ENCODE data around the gene PIP4K2C. TPM values are rescaled to one million over a fixed set of nuclear protein-coding genes. Genes with fewer than 3 reads are reported as not detected.

The PIP4K2C gene
- total RNA-seq, 1 experiment from 2014 or later, result 48.7 TPM

DNA sequence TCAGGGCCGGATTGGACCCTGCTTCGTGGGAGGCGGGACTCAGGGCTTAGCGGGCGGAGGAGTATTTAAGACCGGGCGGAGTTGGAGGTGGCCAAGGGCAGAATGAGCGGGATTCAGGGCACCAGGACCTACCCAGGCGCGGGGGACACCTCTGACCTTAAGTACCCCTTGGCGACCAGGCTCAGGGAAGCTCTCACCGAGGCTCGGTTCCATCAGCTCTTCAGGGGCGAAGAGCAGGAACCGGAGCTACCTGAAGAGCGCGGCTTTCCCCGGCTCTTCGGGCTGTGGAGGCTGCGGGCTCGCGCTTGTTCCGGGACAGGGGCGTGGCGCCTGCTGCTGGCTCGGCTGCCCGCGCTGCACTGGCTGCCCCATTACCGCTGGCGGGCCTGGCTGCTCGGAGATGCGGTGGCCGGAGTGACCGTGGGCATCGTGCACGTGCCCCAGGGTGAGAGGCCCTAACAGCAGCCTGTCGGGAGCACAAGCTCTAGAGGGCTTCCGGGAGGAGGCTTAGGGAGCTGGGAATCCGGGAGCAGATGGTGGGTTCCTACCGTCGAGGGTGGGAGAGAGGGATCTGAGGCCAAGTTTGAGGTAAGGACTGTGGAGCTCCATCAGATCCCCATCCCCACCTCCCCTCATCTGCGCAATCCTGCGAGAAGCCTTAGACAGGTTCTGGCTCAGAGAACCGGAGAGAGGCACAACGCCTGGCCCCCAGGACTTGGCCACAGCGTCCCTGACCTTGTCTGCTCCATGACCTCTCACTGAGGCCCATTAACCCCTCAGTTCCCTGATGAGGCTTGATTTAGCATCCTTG, 28.6 kb downstream of the PIP4K2C start:
- no peak overlapping the region for H3K4me2 ChIP-seq
- H3K9me3 ChIP-seq (ENCODE audit: insufficient read depth, low read depth), result no peaks in the 10 kb centered on the region
- H3K9me2 ChIP-seq (ENCODE audit: insufficient read depth), result no peaks in the 10 kb centered on the region
- H3K27me3 ChIP-seq (ENCODE audit: insufficient read depth, low read depth), result peaks cover 95% of the 10 kb centered on the region
- no peak overlapping the region for H3K4me3 ChIP-seq
- no peaks in the 10 kb centered on the region for H4K20me1 ChIP-seq (ENCODE audit: insufficient read depth)
- no TSS peak for BruUV-seq (replicated peaks)
- H3K27ac ChIP-seq, result no peak overlapping the region
- POLR2A ChIA-PET (ENCODE audit: unreplicated experiment), result interaction anchor here (0.6 kb wide), 1 partner anchor 101 kb away, joined by 3 read pairs; no protein-coding TSS in a partner anchor
- CTCF ChIA-PET, result no interaction called here
- no peak for DNase-seq
- H3K36me3 ChIP-seq (ENCODE audit: low read depth), result no peaks in the 10 kb centered on the region
- no peaks in the 10 kb centered on the region for H3F3A ChIP-seq (ENCODE audit: insufficient read depth, low read depth)
- TF ChIP-seq, protein P1, sequence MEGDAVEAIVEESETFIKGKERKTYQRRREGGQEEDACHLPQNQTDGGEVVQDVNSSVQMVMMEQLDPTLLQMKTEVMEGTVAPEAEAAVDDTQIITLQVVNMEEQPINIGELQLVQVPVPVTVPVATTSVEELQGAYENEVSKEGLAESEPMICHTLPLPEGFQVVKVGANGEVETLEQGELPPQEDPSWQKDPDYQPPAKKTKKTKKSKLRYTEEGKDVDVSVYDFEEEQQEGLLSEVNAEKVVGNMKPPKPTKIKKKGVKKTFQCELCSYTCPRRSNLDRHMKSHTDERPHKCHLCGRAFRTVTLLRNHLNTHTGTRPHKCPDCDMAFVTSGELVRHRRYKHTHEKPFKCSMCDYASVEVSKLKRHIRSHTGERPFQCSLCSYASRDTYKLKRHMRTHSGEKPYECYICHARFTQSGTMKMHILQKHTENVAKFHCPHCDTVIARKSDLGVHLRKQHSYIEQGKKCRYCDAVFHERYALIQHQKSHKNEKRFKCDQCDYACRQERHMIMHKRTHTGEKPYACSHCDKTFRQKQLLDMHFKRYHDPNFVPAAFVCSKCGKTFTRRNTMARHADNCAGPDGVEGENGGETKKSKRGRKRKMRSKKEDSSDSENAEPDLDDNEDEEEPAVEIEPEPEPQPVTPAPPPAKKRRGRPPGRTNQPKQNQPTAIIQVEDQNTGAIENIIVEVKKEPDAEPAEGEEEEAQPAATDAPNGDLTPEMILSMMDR (conservative IDR thresholded peaks at IDR 0.05), result no peak
- no peak for TF ChIP-seq EZH2 (IDR thresholded peaks at IDR 0.05; ENCODE audit: low read depth)
- H2AFZ ChIP-seq, result no peak overlapping the region
- H3K79me2 ChIP-seq (ENCODE audit: low read depth), result no peaks in the 10 kb centered on the region
- no peaks in the 10 kb centered on the region for H3K4me1 ChIP-seq (replicated peaks; ENCODE audit: insufficient read depth)
- intact Hi-C loops (cut with micrococcal nuclease; ENCODE audit: unreplicated experiment), result no loop called here

DNA sequence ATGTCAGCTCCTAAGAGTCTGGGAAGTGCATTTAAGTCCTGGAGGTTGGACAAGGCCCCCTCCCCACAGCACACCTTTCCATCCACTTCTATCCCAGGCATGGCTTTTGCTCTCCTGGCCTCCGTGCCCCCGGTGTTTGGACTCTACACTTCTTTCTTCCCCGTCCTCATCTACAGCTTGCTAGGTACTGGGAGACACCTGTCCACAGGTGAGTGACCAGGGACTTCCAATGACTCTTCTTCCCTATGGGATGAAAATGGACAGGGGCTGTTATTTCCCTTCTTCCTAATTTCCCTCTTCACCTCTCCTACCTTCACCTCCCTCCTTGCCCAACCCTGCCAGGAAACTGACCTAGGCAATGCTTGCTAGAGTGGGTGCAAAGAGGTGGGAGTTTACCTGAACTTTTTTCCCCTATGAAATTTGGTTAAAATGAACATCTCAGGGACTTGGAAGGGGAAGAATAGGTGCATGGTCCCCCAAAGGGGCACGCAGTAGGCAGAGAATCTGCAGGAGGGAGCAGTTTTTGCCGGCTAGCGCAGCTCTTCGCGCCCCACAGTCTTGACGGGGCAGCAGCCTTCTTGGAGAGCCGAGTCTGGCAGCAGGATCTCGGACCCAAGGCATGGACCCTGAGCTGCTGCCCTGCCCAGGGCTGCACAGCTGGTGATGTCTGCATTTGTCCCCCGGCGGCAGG, 29.4 kb downstream of the PIP4K2C start:
- Histone ChIP-seq H3K36me3 (ENCODE audit: low read depth) (no peaks in the 10 kb centered on the region), H4K20me1 (ENCODE audit: insufficient read depth) (no peaks in the 10 kb centered on the region), H2AFZ (no peak overlapping the region), H3K9me2 (ENCODE audit: insufficient read depth) (no peaks in the 10 kb centered on the region), H3F3A (ENCODE audit: insufficient read depth, low read depth) (no peaks in the 10 kb centered on the region), H3K4me3 (no peak overlapping the region), H3K4me1 (replicated peaks; ENCODE audit: insufficient read depth) (no peaks in the 10 kb centered on the region), H3K27ac (no peak overlapping the region), H3K9me3 (ENCODE audit: insufficient read depth, low read depth) (no peaks in the 10 kb centered on the region), H3K4me2 (no peak overlapping the region), H3K27me3 (ENCODE audit: insufficient read depth, low read depth) (peaks cover 88% of the 10 kb centered on the region), H3K79me2 (ENCODE audit: low read depth) (no peaks in the 10 kb centered on the region)
- CTCF ChIA-PET, result interaction anchor here (0.6 kb wide), 1 partner anchor 45 kb away, joined by 3 read pairs; no protein-coding TSS in a partner anchor
- TF ChIP-seq EZH2 (IDR thresholded peaks at IDR 0.05; ENCODE audit: low read depth), result no peak
- TF ChIP-seq, protein P1 (conservative IDR thresholded peaks at IDR 0.05), result no peak
- intact Hi-C loops (cut with micrococcal nuclease; ENCODE audit: unreplicated experiment), result no loop called here
- BruUV-seq (replicated peaks), result no TSS peak
- no peak for DNase-seq
- POLR2A ChIA-PET (ENCODE audit: unreplicated experiment), result interaction anchor here (0.6 kb wide), 1 partner anchor 102 kb away, joined by 3 read pairs; no protein-coding TSS in a partner anchor

DNA sequence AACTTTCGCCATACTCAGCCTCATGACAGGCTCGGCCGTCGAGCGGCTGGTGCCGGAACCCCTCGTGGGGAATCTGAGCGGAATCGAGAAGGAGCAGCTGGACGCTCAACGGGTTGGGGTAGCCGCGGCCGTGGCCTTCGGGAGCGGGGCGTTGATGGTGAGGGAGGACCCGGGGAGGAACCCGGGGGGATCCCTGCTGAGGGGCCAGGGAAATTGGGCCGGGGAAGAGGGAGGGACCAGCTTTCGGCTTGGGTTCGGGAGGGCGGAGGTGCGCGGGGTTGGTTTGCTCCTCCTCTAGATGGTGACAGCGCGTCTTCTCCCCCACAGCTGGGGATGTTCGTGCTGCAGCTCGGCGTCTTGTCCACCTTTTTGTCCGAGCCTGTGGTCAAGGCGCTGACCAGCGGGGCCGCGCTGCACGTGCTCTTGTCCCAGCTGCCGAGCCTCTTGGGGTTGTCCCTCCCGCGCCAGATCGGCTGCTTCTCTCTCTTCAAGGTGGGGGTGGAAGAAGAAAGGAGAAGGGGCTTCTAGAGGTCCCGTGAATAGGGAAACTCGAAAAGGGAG, 30.0 kb downstream of the PIP4K2C start:
- H3K4me1 ChIP-seq (replicated peaks; ENCODE audit: insufficient read depth), result no peaks in the 10 kb centered on the region
- H3K27me3 ChIP-seq (ENCODE audit: insufficient read depth, low read depth), result peaks cover 81% of the 10 kb centered on the region
- DNase-seq, result no peak
- H3K36me3 ChIP-seq (ENCODE audit: low read depth), result no peaks in the 10 kb centered on the region
- no peaks in the 10 kb centered on the region for H3K9me2 ChIP-seq (ENCODE audit: insufficient read depth)
- no peak overlapping the region for H3K4me3 ChIP-seq
- H3K27ac ChIP-seq, result no peak overlapping the region
- intact Hi-C loops (cut with micrococcal nuclease; ENCODE audit: unreplicated experiment), result loop anchor here (1.0 kb wide), 1 partner anchor 38 kb away; no protein-coding TSS in a partner anchor
- ChIA-PET CTCF (no interaction called here), POLR2A (ENCODE audit: unreplicated experiment) (no interaction called here)
- no peaks in the 10 kb centered on the region for H3K79me2 ChIP-seq (ENCODE audit: low read depth)
- H3K9me3 ChIP-seq (ENCODE audit: insufficient read depth, low read depth), result no peaks in the 10 kb centered on the region
- H2AFZ ChIP-seq, result no peak overlapping the region
- BruUV-seq (replicated peaks), result no TSS peak
- no peak for TF ChIP-seq EZH2 (IDR thresholded peaks at IDR 0.05; ENCODE audit: low read depth)
- TF ChIP-seq, protein P1 (conservative IDR thresholded peaks at IDR 0.05), result no peak
- H3F3A ChIP-seq (ENCODE audit: insufficient read depth, low read depth), result no peaks in the 10 kb centered on the region
- no peaks in the 10 kb centered on the region for H4K20me1 ChIP-seq (ENCODE audit: insufficient read depth)
- no peak overlapping the region for H3K4me2 ChIP-seq

Data from PC-9 (cell line).